Amniotic epithelial cell (primary cell): ENCODE results near the gene ATXN10.

ENCODE experiments used
- DNase-seq: peaks from one replicate; pipeline ENCODE4 v3.0.0-alpha.2; 2010; ENCODE audit warnings: low read depth

ATXN10 gene

DNA sequence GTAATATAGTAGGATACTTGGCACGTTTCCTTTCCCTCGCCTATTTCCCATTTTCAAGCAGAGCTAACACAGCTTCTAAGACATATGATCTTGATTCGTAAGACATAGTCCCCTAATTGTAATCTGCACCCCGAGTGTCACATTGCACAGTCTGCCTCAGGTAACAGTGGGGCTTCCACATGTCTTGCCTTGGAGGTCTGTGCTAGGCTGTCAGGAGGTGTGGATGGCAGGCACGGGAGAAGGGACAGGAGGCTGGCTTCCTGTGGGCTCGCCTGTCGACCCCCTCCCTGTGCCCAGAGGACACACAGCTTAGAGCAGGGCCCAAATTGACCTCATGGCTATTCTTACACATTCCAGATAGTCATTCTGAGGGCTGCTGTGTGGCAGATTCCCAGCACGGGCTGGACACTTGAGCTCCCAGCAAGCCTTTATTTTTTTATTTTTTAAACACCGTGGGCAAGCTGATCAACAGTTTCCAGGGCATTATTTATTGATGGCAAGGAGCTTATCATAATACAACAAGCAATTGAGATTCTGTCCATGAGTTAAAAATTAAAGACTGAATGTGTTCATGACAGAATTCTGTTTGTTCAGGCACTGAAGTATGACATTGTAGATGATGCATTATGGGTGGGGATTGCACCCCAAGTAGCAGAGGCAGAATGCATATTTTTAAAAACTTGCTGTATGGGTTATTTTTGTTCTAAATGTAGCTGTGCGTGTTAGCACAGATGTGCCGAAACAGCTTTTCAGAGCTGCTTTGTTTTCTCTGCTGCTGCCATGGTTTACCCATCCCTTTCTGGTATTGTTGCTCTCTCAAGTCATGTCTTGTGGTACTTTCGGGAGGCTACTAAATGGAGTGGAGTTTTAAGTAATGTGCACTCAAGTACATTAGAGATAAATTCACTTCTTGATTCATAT lies 113.0 kb downstream of the ATXN10 start:
- DNase-seq, result no peak

- DNase-seq, result peak; percentile 66
Observed at GRCh38 chr22:45785458-45785857, 113.8 kb downstream of the ATXN10 start.

- DNase-seq, result no peak
Observed at GRCh38 chr22:45786726-45787125, 115.1 kb downstream of the ATXN10 start.

DNA sequence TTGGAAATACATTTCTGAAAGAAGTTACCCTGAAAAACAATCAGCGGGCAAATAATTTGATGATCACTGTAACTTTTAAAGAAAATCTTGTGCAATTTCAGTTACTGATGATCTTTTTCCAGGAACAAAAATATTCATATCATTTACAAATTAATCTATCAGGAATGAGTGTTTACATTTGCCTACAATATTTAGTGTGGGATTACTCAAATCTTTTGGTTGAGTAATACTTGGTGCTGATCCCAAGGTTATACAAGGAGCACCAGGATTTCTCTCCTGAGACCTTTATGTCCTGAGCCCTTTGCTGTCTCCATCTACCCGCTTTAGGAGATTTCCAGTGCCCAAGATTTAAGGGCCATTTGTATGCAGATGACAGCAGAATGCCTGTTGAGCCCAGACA lies 116.1 kb downstream of the ATXN10 start:
- peak; percentile 61 for DNase-seq

DNA sequence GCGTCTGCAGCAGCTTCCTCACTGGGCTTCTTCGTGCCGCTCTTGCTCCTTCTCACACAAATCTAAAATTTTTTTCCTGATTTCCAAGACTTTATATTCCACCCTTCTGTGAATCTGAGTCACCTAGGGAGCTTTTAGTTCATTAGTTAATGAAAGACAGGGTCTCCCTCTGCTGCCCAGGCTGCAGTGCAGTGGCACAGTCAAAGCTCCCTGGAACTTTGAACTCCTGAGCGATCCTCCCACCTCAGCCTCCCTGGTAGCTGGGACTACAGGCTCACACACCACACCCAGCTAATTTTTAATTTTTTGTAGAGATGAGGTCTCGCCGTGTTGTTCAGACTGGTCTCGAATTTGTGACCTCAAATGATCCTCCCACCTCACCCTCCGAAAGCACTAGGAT lies 116.9 kb downstream of the ATXN10 start:
- no peak for DNase-seq

DNA sequence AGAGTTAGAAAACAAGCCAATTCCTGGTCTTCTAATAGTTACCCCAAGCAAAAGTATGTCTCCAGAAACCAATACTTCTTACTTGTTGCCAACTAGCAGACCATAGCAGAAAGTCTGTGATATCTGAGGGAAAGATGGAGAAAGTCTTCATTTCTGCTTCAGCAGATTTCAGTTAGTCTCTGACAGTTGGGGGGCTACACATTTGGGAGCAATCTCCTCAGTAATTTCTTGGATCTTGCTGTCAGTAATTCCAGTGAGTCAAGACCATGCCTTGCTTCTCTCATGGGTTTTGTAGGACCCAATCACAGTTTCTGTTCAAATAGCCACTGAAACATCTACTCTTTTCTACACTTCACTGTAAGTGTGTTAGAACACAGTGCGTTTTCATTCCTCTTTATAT lies 118.8 kb downstream of the ATXN10 start:
- DNase-seq, result no peak

- no peak for DNase-seq
Observed at GRCh38 chr22:45793161-45793560, 121.5 kb downstream of the ATXN10 start.

DNA sequence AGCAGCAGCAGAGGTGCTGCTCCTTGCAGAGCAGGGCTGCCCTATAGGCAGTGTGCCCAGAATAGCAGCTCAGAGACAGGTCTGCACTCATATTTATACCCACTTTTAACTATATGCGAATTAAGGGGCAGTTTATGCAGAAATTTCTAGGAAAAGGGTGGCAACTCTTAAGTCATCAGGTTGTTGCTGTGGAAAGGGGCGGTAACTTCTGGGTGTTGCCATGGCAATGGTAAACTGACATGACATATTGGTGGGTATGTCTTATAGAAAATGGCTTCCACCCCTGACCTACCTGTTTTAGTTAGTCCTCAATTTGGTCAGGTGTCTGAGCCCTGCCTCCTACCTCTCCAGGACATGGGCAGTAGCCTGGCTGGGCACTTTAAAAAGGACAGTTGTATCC lies 122.3 kb downstream of the ATXN10 start:
- no peak for DNase-seq

DNA sequence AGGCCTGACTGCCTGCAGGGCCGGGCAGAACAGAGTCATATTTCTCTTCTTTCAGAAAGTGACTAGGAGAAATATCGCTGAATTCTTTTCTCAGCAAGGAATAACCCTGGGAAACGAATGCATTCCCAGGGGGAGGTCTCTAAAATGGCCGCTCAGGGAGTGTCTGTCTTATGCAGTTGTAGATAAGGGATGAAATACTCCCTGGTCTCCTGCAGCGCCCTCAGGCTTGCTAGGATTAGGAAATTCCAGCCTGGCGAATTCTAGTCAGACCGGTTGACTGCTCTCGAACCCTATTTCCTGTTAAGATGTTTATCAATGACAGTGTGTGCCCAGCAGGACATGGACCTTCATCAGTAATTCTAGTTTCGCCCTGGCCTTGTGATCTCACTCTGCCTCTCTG lies 124.4 kb downstream of the ATXN10 start:
- DNase-seq, result peak; percentile 21

DNA sequence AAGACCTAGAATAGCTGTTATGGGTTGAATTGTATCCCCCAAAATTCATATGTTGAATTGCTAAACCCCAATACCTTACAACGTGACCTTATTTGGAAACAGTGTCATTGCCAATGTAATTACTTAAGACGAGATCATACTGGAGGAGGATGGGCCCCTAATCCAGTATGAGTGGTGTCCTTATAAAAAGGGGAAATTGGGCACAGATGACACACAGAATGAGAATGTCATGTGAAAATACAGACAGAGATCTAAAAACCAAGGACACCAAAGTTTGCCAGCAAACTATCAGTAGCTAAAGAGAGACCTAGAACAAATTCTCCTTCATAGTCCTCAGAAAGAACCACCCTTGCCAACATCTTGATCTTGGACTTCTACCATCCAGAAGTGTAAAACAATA lies 127.7 kb downstream of the ATXN10 start:
- DNase-seq, result no peak

- no peak for DNase-seq
Observed at GRCh38 chr22:45802054-45802453, 130.4 kb downstream of the ATXN10 start.

GRCh38 chr22:45804319-45804985 lies 132.8 kb downstream of the ATXN10 start:
- peak; percentile 68 for DNase-seq

- peak; percentile 100 for DNase-seq
Observed at GRCh38 chr22:45804986-45805325, 133.3 kb downstream of the ATXN10 start.

DNA sequence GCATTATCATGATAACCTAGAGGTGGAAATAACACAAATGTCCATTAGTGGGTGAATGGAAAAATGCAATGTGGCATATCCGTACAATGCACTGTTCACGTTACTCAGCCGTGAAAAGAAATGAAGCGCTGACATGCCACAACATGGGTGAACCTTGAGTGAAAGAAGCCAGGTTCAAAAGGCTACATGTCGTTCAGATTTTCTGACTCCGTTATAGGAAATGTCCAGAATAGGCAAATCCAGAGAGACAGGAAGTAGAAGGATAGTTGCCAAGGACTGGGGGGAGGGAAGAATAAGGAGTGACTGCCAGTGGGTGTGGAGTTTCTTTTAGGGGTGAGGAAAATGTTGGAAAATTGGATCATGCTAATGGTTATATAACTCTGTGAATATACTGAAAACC lies 133.8 kb downstream of the ATXN10 start:
- no peak for DNase-seq

DNA sequence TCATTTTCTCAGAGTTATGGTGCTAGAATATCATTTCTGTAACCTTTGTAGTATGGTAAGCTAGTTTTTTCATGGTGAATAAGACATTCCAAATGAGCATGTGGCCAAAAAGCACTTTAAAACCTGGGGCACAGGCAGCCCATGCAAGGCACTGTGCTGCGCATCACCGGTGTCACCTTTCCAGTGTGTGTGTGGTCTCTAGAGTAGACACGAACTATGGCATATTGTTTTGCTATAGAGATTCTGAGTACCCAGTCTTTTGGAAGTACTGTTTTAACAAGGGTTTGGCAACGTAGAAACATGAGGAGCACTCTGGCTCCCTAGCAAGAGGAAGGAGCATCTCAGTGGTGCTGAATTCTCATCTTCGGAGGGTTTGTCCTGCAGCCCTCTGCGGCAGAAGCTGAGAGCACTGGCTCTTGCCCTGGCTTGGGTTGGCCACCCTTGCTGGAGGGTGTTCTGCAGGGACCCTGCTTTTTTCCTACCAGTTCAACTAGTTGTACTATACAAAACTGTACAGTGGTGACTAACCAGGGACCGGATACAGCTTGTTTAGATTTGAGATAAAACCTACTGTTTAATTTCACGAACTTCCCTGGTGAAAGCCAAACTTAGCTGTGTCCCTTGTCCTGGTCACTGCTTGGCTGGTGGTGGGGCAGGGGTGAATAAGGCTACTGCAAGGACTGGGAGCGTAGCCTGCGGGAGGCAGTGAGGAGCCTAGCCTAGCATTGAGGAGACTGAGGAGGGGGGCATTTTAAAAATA lies 135.7 kb downstream of the ATXN10 start:
- DNase-seq, result no peak

GRCh38 chr22:45812910-45813309 lies 141.3 kb downstream of the ATXN10 start:
- no peak for DNase-seq

DNA sequence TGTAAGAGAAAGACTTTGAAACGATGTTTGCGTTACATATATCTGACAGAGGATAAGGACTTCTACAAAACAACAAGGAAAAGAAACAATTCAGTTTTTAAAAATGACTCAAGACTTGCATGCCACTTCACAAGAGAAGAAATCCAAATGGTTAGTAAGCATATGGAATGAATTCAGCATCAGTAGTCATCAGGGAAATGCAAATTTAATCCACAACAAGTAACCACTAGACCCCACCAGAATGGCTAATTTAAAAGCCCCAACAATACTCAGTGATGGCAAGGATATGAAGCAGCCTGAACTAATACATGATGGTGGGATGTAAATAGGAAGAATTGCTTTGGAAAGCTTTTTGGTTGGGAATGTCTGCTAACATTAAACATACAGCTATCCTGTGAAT lies 142.6 kb downstream of the ATXN10 start:
- no peak for DNase-seq

DNA sequence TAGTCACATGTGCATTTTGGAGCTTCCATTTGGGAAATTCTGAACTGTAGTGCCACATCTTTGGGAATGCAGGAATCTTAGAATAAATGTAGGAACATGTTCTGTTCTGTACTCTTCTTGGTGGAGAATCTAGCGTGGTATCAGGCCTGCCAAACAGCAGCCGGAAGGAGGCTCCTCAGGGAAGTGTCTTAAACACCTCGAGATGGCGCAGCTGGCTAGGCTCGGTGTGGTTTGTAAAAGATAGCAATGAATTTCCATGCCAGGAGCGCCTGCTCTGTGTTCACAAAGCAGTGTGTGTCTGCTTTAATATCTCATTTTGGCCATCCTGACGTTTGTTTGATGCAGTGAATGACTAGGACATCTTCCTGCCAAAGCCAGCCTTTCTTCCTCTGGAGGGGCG lies 145.1 kb downstream of the ATXN10 start:
- DNase-seq, result no peak

- DNase-seq, result no peak
Observed at GRCh38 chr22:45817745-45818423, 146.2 kb downstream of the ATXN10 start.

GRCh38 chr22:45818424-45819085 lies 146.9 kb downstream of the ATXN10 start:
- no peak for DNase-seq

DNA sequence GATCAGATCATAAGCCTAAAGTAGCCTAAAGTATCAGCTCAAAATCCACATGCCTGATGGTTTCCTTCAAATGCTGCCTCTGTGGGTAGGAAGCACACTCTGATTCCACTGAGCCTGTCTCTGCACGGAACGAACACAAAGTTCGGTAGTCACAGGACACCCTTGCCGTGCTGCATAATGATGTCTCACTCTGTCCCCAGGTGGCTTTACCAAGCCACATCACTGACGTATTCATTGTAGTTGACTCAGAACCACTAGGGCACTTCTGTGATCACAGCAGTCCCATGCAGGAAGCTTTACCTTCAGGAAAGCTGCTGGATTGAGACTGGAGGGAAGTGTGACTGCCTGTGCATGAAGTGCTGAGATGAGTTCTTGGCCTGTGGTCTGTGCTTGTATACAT lies 147.7 kb downstream of the ATXN10 start:
- no peak for DNase-seq

DNA sequence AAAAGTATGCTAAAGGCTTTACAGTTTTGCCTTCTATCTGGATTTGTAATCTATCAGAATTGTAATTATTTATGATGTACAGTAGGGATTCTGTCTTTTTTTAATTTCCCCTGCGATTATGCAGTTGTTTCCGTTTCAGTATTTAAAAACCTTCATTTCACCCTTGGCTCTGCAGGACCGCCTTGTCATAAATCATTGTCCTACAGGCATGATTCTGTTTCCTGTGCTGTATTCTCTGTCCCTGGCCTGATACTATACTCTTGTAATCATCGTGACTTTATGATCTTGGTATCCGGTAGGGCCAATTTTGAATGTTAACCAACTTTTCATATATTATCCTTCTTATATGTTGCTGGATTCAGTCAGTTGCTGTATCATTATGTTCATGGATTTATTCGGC lies 151.7 kb downstream of the ATXN10 start:
- DNase-seq, result no peak
